GM13977 (cell line): ENCODE results near the gene FAM13C.
"Not testable (repeated sequence)": the region's sequence is repeated elsewhere in the genome, so short reads cannot be mapped to it uniquely, and the experiment has no call there.

Experiments used
- DNase-seq: peaks from one replicate; pipeline ENCODE4 v3.0.0; 2012; ENCODE audit warnings: low spot score
- CTCF ChIP-seq: IDR thresholded peaks from 2 replicates; pipeline ENCODE4 v1.5.1; 2012; ENCODE audit warnings: mild to moderate bottlenecking, control low read depth; ENCODE audit not compliant: insufficient read depth; ENCODE audit errors: extremely low read depth, missing control alignments
- in situ Hi-C: fragments of 300-500 bp; cut with MboI; formaldehyde crosslinking; loops from one replicate; pipeline ENCODE4 v1.12.0; 2022; ENCODE audit warnings: low sequenced_read_pairs, low pct_unique_long_range_greater_than_20kb, mixed read lengths, inconsistent platforms; ENCODE audit not compliant: unreplicated experiment

FAM13C gene

GRCh38 chr10:59362144-59362958 lies at the start of gene FAM13C:
FAM13C (minus strand) TSS chr10:59362549; CDS start chr10:59362460, 89 bp downstream.
- in situ Hi-C loops, result no loop called here
- DNase-seq, result no peak
- no peak for TF ChIP-seq CTCF

DNA sequence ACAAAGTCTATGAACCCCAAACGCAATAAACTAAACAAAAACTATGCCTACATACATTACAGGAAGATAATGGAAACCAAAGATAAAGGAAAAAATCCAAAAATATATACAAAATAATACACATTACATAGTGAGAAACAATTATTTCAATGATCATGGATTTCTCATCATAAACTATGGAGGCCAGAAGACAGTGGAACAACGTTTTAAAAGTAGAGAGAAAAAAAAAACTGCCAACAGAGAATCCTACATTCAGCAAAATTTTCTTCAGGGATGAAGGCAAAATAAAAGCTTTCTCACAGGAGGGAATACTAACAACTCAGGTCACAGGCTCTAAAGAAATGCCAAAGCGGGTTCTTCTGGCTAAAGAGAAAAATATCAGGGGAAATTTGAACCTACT lies 42.9 kb upstream of the FAM13C start:
- no peak for TF ChIP-seq CTCF
- DNase-seq, result no peak
- in situ Hi-C loops, result no loop called here

DNA sequence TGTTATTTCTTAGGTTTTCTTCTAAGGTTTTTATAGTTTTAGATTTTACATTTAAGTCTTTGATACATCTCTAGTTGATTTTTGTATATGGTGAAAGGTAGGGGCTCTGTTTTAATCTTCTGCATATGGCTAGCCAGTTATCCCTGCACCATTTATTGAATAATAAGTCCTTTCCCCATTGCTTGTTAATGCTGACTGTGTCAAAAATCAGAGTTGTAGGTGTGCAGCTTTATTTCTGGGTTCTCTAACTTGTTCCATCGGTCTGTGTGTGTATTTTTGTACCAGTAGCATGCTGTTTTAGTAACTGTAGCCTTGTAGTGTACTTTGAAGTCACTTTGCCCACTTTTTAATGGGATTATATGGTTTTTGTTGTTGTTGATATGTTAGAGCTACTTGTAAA lies 37.9 kb upstream of the FAM13C start:
- no peak for DNase-seq
- no peak for TF ChIP-seq CTCF
- in situ Hi-C loops, result no loop called here

- DNase-seq, in situ Hi-C loops: not testable (repeated sequence)
Measured at GRCh38 chr10:59399329-59399728, 37.0 kb upstream of the FAM13C start.

DNA sequence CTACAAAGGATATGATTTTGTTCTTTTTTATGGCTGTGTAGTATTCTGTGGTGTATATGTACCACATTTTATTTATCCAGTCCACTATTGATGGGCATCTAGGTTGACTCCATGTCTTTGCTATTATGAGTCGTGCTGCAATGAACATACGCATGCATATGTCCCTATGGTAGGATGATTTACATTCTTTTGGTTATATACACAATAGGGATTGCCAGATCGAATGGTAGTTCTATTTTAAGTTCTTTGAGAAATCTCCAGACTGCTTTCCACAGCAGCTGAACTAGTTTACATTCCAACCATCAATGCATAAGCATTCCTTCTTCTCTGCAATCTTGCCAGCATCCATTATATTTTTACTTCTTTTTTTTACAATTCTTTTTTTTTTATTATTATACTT lies 35.6 kb upstream of the FAM13C start:
- in situ Hi-C loops, result no loop called here
- no peak for DNase-seq
- TF ChIP-seq CTCF, result no peak

DNA sequence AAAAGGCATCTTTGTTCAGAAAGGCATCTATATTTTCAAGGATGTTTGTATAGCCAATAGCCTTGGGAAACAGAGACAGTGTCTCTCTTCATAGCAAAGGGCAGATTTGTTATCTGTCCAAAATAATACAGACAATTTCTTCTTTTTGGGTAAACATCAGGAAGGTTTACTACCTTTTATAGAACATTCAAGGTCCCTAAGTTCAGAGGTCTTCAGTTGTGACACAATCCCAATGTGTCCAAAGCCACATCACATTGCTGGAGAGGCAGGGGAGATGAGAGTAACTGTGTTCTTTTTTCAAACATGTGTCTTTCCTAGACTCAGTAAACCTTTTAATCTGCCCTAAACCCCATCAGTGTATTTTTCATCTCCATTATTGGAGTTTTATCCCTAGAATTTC lies 33.6 kb upstream of the FAM13C start:
- DNase-seq, result no peak
- in situ Hi-C loops, result no loop called here
- no peak for TF ChIP-seq CTCF

DNA sequence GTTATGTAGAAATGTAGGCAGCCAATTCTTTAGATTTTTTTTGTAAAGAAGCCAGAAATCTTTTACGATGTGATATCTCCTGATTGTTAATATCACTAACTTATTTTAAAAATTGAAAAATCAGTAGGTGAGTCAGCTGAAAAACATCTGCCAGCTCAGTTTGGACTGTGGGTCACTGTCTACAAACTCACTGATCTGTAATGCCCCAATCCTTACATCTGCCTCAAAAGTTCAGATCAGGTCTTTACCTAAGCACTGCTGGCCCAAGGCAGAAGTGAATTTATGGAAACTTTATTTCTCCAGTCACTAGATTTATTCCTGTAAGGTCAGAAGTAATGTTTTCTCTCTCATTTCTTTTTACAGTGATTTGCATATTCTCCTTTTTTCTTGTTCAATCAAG lies 31.0 kb upstream of the FAM13C start:
- DNase-seq, result no peak

More for the DNA sequence above, 31.0 kb upstream of the FAM13C start:
- no peak for TF ChIP-seq CTCF
- in situ Hi-C loops, result no loop called here
